GM19372 (cell line): ENCODE results near the gene BOC.

Source experiments
- ATAC-seq: cut with Tn5 transposase; IDR thresholded peaks from one replicate; pipeline ENCODE4 v1.9.1; 2021; ENCODE audit warnings: mild to moderate bottlenecking, low read depth, moderate library complexity; ENCODE audit not compliant: unreplicated experiment

BOC gene

DNA sequence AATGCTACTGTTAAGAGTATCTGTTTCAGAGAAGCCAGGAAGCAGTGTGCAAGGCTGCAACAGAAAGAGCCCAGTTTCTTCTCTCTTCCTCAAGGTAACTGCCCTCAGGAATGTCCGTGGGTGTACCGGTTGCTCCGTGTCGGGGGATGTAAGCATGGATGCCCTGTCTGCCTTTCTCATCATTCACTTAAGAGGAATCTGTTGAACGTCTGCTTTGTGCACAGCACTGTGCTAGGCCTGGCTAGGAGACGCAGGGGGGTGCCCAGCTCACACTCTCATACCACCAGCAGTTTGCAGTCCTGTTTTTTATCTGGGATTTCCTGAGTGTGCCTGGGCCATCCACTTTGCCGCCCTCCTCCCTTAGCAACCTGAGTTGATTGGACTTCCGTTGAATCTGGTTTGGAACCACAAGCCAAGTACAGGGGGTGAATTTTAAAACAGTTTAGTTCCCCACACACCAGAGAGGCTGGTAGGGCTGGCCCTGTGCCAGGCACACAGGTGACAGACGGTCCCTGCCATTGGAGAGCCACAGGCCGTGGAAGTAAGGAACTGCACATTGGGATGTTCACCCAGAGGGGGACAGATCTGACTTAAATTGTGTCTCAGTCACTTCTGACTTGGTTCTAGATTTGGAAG, 11.2 kb downstream of the BOC start:
- ATAC-seq = no peak

DNA sequence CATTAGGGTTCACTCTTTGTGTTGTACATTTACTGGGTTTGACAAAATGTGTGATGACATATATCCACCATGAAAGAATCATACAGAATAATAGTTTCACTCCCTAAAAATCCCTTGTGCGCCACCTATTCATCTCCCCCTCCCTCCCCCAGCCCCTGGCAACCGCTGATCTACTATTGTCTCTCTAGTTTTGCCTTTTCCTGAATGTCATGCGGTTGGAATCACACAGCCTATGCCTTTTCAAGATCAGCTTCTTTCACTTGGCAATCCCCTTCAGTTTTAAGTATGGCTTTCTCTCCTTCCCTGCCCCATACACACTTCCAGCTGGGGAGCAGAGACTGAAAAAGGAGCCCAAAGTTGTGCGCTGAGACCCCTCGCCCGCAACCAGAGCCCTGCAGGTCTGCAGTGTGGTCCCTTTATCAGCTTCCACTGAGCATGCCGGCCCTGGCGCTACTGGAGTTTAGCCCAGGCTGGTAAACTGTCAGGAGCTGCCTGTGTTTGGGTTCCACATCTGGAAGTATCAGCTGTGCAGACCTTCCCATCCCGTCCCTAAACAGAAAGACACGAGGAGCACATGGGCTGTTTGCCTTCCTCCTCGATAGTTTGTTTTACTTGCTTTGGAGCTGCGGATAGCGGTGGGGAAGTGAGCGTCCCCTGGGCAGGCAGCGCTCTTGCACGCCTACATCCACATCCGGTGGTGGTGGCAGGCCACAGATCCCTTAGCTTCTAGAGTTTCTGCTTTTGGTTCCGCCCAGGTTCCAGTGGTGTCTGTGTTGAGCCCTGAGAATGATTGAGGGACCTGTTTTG, 12.3 kb downstream of the BOC start:
- ATAC-seq = peak; percentile 97

- no peak for ATAC-seq
Observed at GRCh38 chr3:113225286-113225685, 13.9 kb downstream of the BOC start.

DNA sequence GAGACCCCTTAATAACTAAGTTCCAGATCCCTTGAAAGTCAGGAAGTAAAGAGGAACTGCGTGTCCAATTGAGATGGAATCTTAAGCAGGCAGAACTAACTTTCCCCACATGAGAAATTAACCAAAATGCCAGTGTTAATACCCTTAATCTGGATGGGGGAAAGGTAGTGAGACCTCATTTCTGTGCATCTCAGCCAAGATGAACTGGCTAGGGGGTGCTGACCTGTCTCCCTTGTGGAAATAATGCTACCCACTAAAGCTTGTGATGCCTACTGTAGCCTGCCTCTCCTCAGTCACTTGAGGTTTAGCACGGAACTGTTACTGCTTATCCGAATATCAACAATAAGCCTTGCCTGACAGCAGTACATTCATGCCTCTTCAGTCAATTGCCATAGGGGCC, 15.1 kb downstream of the BOC start:
- ATAC-seq = no peak

DNA sequence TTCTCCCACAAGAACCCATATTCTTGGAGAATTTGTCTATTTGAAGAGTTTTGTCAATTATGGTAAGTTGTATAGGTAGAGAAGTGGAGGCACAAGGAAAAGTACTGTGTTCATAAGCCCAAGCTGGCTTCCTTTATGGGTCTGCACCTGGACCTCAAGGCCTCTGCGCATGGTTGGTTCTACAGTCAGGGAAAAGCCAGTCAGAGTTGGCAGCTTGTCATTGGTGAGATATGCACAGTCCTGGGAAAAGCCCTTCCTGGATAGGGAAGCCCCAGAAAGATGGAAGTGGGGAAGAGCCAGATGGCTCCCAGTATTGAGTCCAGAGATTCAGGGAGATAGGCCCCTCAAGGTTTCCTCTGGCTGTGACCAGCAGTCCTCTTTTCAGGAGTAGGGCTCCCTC, 15.8 kb downstream of the BOC start:
- ATAC-seq = no peak

GRCh38 chr3:113228498-113229286, 17.3 kb downstream of the BOC start:
- ATAC-seq = no peak

- no peak for ATAC-seq
Observed at GRCh38 chr3:113231391-113231790, 20.0 kb downstream of the BOC start.

GRCh38 chr3:113231827-113232253, 20.5 kb downstream of the BOC start:
- no peak for ATAC-seq

- no peak for ATAC-seq
Observed at GRCh38 chr3:113232342-113232741, 21.0 kb downstream of the BOC start.

DNA sequence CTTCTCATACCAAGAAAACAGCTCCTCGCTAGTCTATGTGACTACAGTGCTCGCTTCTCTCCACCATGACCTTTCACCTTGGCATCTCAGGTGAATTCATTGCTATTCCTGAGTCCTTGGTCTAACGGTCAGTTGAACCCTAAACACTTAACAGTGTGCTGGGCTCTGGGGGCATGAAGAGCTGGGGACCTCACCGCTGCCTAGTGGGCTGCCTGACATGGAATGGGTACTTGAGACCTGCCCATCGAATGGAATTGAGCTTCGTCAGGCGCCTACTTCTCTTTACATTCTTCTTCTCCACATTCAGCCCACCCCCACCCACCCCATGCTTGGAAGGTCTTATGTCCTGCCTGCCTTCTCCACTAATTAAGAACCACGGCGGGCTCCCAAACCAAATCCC, 22.1 kb downstream of the BOC start:
- no peak for ATAC-seq

DNA sequence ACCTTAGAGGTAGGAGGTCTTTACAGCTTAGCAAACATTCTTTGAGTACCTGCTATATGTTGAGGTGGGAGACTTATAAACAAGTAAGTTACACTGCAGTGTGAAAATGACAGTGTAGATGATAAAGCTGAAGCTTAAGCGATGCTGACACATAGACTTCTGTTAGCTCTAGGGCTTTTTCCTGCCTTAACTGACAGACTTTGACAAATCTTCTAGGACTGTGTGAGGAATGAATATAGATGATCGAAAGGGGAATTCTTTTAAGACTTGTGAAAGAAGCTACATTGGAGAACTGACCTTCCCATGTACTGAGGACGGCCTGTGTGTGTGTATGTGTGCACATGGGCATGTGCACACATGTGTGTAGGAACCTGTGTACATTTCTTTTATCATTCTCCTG, 22.7 kb downstream of the BOC start:
- ATAC-seq = no peak

DNA sequence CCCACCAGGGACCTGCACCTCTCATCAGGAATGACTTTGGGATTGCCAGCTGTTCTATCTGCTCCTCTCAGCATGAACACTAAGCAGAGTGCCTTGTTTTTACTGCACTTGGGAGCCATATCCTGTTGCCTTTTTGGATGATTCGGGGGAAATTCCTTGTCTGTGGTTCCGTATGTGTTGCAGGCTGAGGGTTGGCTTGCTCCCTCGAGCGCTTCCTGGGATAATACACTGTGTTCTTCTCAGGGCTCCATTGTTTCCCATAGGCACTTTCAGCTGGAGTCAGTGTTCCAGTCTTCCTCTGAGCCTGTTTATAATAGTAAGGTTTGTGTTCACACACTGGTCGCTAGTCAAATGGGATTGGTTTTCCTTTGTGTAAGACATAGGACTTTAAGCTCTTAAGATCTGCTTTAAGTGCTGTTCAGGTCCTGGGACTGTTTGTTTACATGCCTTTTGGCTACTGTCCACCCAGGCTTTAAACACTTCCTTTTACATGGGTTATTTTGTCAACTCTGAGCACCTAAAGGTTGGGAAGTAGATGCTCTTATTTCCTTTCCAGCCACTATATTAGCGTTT, 23.4 kb downstream of the BOC start:
- ATAC-seq = no peak

DNA sequence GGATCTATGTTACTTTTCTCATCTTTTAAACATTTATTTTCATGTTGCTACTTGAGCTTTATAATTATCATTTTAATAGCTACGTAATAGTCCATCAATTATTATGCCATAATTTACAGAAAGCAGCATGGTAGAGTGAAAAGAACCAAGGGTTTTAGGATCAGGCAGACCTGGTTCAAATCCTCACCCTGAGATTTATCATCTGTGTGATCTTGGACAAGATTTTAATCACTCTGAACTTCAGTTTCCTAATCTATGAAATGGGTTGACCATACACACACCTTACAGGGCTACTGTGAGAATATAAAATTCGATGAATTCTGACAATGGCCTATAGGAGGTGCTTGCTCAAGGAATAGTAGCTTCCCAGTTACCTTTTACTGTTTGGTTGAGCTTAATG, 27.1 kb downstream of the BOC start:
- no peak for ATAC-seq

DNA sequence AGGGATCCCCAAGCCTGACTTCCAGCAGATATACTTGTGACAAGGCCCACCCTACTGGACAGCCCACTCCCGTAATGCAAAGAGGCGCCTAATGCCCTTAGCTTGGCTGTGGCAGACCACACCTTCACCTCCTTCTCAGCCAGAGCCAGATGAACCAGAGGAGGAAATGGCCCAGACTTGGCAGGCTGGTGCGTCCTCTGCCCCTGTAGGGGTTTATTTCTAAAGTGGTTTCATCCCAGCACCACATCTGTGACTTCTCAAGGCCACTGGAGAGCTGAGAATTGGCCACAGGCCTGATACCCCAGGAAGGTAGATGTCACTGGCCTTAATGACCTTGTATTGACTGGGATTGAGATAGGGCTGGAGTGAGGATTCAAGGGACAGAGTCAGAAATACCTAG, 29.5 kb downstream of the BOC start:
- no peak for ATAC-seq

GRCh38 chr3:113241292-113242095, 30.1 kb downstream of the BOC start:
- no peak for ATAC-seq

- no peak for ATAC-seq
Observed at GRCh38 chr3:113242096-113242581, 30.8 kb downstream of the BOC start.

DNA sequence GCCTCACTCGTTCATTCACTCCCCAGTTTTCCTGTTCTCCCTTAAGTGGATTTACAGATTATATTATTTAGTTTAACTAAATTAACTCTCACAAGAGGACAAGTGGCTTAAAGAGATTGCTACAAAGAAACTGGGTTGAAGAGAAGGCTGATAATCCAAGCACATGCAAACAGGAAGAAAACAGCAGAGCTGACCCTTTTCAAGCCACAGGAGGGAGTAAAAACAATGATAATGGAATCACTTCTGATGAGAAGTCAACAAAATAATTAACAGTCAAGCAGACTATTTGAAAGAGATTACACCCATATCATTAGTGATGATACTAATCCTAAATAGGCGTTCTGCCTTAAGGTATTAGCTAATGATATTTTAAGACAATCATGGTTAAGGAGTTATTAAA, 31.7 kb downstream of the BOC start:
- ATAC-seq = no peak

DNA sequence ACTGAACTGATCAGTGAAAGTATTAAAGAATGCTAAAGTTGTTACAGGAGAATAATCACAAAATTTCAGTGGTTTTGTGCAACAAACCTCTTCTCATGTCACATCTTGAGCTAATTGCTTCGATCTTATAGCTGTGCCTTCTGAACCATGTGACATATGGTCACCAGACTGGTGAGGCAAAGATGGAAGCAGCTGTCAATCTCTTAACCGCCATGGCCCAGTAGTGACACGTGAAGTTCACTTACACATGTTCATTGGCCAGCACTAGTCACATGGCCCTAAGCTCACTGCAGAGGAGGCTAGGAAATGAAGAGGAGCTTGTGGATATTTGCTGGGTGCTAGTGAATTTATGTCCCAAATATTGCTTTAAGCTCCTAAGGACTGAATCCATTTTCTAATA, 32.5 kb downstream of the BOC start:
- ATAC-seq = no peak

DNA sequence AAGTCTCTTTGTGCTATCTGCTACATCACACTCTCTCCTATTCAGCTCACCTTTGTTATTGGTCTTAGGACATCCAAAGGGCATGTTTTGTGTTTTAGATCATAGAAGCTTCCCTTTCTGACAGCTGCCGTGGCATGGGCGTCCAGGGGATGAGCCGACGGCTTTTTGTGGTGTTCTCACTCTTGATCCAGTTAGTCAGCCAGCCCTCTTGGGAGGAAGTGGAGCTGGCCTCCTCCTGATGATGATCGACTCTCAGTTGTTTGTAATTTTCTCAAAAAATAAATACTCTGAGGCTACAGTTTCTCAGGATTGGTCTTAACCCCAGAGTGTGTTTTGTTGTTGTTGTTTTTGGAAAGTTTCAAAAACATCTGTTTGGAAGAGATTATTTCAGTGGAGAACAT, 34.4 kb downstream of the BOC start:
- ATAC-seq = no peak

- no peak for ATAC-seq
Observed at GRCh38 chr3:113247068-113247467, 35.7 kb downstream of the BOC start.
